ENCODE results near the gene ACADSB.

Gene ACADSB

GRCh38 chr10:123007558-123008354, 1.1 kb upstream of the ACADSB start:
- peak; percentile 61 for DNase-seq

GRCh38 chr10:123009105-123009820, 457 bp downstream of the ACADSB start:
- no peak for DNase-seq

- no peak for DNase-seq
These were observed 3.2 kb downstream of the ACADSB start for GRCh38 chr10:123011987-123012386.

- no peak for DNase-seq
These were observed 4.9 kb downstream of the ACADSB start for GRCh38 chr10:123013456-123014419.

- DNase-seq, result no peak
These were observed 6.0 kb downstream of the ACADSB start for GRCh38 chr10:123014772-123015171.

- DNase-seq, result no peak
These were observed 7.4 kb downstream of the ACADSB start for GRCh38 chr10:123016228-123016627.

GRCh38 chr10:123017421-123018165, 8.8 kb downstream of the ACADSB start:
- DNase-seq, result no peak

GRCh38 chr10:123018531-123018930, 9.7 kb downstream of the ACADSB start:
- DNase-seq, result no peak

- no peak for DNase-seq
These were observed 10.5 kb downstream of the ACADSB start for GRCh38 chr10:123019264-123019663.

- DNase-seq, result no peak
These were observed 11.3 kb downstream of the ACADSB start for GRCh38 chr10:123019941-123020703.

- no peak for DNase-seq
These were observed 12.7 kb downstream of the ACADSB start for GRCh38 chr10:123021517-123021916.

GRCh38 chr10:123024540-123024939, 15.7 kb downstream of the ACADSB start:
- DNase-seq, result no peak

GRCh38 chr10:123026302-123026701, 17.5 kb downstream of the ACADSB start:
- no peak for DNase-seq

GRCh38 chr10:123027861-123028260, 19.1 kb downstream of the ACADSB start:
- no peak for DNase-seq

- no peak for DNase-seq
These were observed 22.3 kb downstream of the ACADSB start for GRCh38 chr10:123031124-123031523.

GRCh38 chr10:123034332-123034731, 25.5 kb downstream of the ACADSB start:
- DNase-seq, result no peak

GRCh38 chr10:123035467-123036086, 26.8 kb downstream of the ACADSB start:
- DNase-seq, result no peak

GRCh38 chr10:123038782-123039631, 30.2 kb downstream of the ACADSB start:
- no peak for DNase-seq

GRCh38 chr10:123039632-123039930, 30.8 kb downstream of the ACADSB start:
- DNase-seq, result no peak

GRCh38 chr10:123042708-123043408, 34.1 kb downstream of the ACADSB start:
- DNase-seq, result no peak
